Measurements from ENCODE around the gene SLFN12L.

The SLFN12L gene

DNA sequence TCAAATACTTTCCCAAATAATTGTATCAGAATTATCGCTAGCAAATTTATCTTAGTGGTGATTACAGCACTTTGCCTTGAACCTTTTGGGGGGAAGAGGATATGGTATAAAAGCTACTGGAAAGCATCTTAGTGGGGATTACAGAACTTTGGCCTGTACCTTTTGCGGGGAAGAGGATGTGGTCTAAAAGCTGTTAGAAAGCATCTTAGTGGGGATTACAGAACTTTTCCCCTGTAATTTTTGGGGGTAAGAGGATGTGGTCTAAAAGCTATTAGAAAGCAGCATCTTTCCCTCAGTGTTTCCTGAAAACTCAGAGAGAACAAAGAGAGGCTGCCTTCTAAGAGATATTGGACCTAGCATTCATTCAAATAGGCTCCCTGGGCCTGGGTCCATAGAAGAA lies 109.2 kb downstream of the SLFN12L start:
- ATAC-seq: no peak
- no peak for TF ChIP-seq RARB (CRISPR knock-in tag; IDR thresholded peaks at IDR 0.05)
- no peak for TF ChIP-seq TOX (CRISPR knock-in tag; IDR thresholded peaks at IDR 0.05; ENCODE audit: borderline replicate concordance)
- no peak for TF ChIP-seq TCF4 (CRISPR knock-in tag; IDR thresholded peaks at IDR 0.05; ENCODE audit: borderline replicate concordance)
- TF ChIP-seq, protein P1, sequence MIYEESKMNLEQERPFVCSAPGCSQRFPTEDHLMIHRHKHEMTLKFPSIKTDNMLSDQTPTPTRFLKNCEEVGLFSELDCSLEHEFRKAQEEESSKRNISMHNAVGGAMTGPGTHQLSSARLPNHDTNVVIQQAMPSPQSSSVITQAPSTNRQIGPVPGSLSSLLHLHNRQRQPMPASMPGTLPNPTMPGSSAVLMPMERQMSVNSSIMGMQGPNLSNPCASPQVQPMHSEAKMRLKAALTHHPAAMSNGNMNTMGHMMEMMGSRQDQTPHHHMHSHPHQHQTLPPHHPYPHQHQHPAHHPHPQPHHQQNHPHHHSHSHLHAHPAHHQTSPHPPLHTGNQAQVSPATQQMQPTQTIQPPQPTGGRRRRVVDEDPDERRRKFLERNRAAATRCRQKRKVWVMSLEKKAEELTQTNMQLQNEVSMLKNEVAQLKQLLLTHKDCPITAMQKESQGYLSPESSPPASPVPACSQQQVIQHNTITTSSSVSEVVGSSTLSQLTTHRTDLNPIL (CRISPR knock-in tag; IDR thresholded peaks at IDR 0.05; ENCODE audit: low read depth): no peak
- TF ChIP-seq BACH2 (CRISPR knock-in tag; IDR thresholded peaks at IDR 0.05; ENCODE audit: borderline replicate concordance): no peak
- TF ChIP-seq ESRRG (CRISPR knock-in tag; IDR thresholded peaks at IDR 0.05): no peak

GRCh38 chr17:35423761-35424160 lies 113.7 kb downstream of the SLFN12L start:
- no peak for TF ChIP-seq ZNF8 (CRISPR knock-in tag; IDR thresholded peaks at IDR 0.05)
- TF ChIP-seq, protein P1 (CRISPR knock-in tag; IDR thresholded peaks at IDR 0.05; ENCODE audit: low read depth): no peak
- TF ChIP-seq POU6F1 (CRISPR knock-in tag; IDR thresholded peaks at IDR 0.05; ENCODE audit: borderline replicate concordance, low read depth): no peak
- TF ChIP-seq BACH2 (CRISPR knock-in tag; IDR thresholded peaks at IDR 0.05; ENCODE audit: borderline replicate concordance): no peak
- no peak for TF ChIP-seq GLIS3 (CRISPR knock-in tag; IDR thresholded peaks at IDR 0.05)
- no peak for TF ChIP-seq TCF4 (CRISPR knock-in tag; IDR thresholded peaks at IDR 0.05; ENCODE audit: borderline replicate concordance)
- no peak for TF ChIP-seq ISL1 (CRISPR knock-in tag; IDR thresholded peaks at IDR 0.05)
- TF ChIP-seq RARB (CRISPR knock-in tag; IDR thresholded peaks at IDR 0.05): no peak
- TF ChIP-seq ZFP3 (CRISPR knock-in tag; IDR thresholded peaks at IDR 0.05): no peak
- TF ChIP-seq TOX (CRISPR knock-in tag; IDR thresholded peaks at IDR 0.05; ENCODE audit: borderline replicate concordance): no peak
- TF ChIP-seq CSRNP3 (CRISPR knock-in tag; IDR thresholded peaks at IDR 0.05): no peak
- no peak for TF ChIP-seq ARNTL (CRISPR knock-in tag; IDR thresholded peaks at IDR 0.05; ENCODE audit: borderline replicate concordance, low read depth)
- no peak for TF ChIP-seq ZFP30 (CRISPR knock-in tag; IDR thresholded peaks at IDR 0.05)
- no peak for TF ChIP-seq PPARA (CRISPR knock-in tag; IDR thresholded peaks at IDR 0.05; ENCODE audit: borderline replicate concordance)
- no peak for TF ChIP-seq TSHZ2 (CRISPR knock-in tag; IDR thresholded peaks at IDR 0.05)
- TF ChIP-seq SNAI2 (CRISPR knock-in tag; IDR thresholded peaks at IDR 0.05): no peak
- no peak for TF ChIP-seq ZNF565 (CRISPR knock-in tag; conservative IDR thresholded peaks at IDR 0.05; ENCODE audit: low read depth)
- no peak for TF ChIP-seq ZC3H10 (CRISPR knock-in tag; IDR thresholded peaks at IDR 0.05)
- TF ChIP-seq, protein P2, sequence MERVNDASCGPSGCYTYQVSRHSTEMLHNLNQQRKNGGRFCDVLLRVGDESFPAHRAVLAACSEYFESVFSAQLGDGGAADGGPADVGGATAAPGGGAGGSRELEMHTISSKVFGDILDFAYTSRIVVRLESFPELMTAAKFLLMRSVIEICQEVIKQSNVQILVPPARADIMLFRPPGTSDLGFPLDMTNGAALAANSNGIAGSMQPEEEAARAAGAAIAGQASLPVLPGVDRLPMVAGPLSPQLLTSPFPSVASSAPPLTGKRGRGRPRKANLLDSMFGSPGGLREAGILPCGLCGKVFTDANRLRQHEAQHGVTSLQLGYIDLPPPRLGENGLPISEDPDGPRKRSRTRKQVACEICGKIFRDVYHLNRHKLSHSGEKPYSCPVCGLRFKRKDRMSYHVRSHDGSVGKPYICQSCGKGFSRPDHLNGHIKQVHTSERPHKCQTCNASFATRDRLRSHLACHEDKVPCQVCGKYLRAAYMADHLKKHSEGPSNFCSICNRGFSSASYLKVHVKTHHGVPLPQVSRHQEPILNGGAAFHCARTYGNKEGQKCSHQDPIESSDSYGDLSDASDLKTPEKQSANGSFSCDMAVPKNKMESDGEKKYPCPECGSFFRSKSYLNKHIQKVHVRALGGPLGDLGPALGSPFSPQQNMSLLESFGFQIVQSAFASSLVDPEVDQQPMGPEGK (CRISPR knock-in tag; IDR thresholded peaks at IDR 0.05; ENCODE audit: borderline replicate concordance): no peak
- no peak for TF ChIP-seq ESRRG (CRISPR knock-in tag; IDR thresholded peaks at IDR 0.05)

More at GRCh38 chr17:35423761-35424160, 113.7 kb downstream of the SLFN12L start:
- ATAC-seq: no peak; the same call in 2 of the 3 replicates
